HepG2 (cell line): ENCODE results near the gene HNRNPF. TPM values are rescaled to one million over a fixed set of nuclear protein-coding genes. Genes with fewer than 3 reads are reported as not detected.

Experiments
- KAT2B ChIP-seq: fragments of 150-350 bp; IDR thresholded peaks from 2 replicates; pipeline ENCODE4 v1.6.1; 2014; ENCODE audit warnings: low read depth, low read length, borderline replicate concordance
- KDM5B ChIP-seq: sonication (generic); formaldehyde crosslinking; IDR thresholded peaks from 2 replicates; pipeline ENCODE4 v1.4.0; 2020; ENCODE audit warnings: missing genetic modification reagents, mild to moderate bottlenecking, borderline replicate concordance
- MAZ ChIP-seq, 2 experiments: sonication (generic) in 1 of 2; formaldehyde crosslinking in 1 of 2; IDR thresholded peaks; 2 replicates each; pipeline versions ENCODE4 v1.5.0 to v1.6.1; 2012 to 2020; ENCODE audit warnings: low read depth in 2 of 2, mild to moderate bottlenecking in 2 of 2, borderline replicate concordance in 1 of 2, improper control_type of control experiment in 1 of 2, low read length in 1 of 2, missing genetic modification reagents in 1 of 2, moderate library complexity in 1 of 2
- TMF1 ChIP-seq: sonication (generic); formaldehyde crosslinking; IDR thresholded peaks from 2 replicates; pipeline ENCODE4 v1.8.1; 2022; ENCODE audit warnings: low read depth, missing genetic modification reagents
- ZBTB38 ChIP-seq: sonication (generic); formaldehyde crosslinking; IDR thresholded peaks from 2 replicates; pipeline ENCODE4 v1.5.1; 2020; ENCODE audit warnings: mild to moderate bottlenecking, missing genetic modification reagents
- ZBTB8A ChIP-seq: sonication (generic); formaldehyde crosslinking; IDR thresholded peaks from 2 replicates; pipeline ENCODE4 v1.4.0; 2020; ENCODE audit warnings: mild to moderate bottlenecking, low read depth, missing genetic modification reagents, borderline replicate concordance
- ZNF234 ChIP-seq: sonication (generic); formaldehyde crosslinking; conservative IDR thresholded peaks from 2 replicates; pipeline ENCODE4 v1.5.1; 2020; ENCODE audit warnings: mild to moderate bottlenecking, missing genetic modification reagents
- ZNF362 ChIP-seq: sonication (generic); formaldehyde crosslinking; IDR thresholded peaks from 2 replicates; pipeline ENCODE4 v1.4.0; 2020; ENCODE audit warnings: missing genetic modification reagents, mild to moderate bottlenecking, borderline replicate concordance
- ZNF605 ChIP-seq: sonication (generic); formaldehyde crosslinking; IDR thresholded peaks from 2 replicates; pipeline ENCODE4 v1.8.0; 2022; ENCODE audit warnings: mild to moderate bottlenecking, missing genetic modification reagents
- ZNF709 ChIP-seq: sonication (generic); formaldehyde crosslinking; IDR thresholded peaks from 2 replicates; pipeline ENCODE4 v1.5.0; 2020; ENCODE audit warnings: mild to moderate bottlenecking, missing genetic modification reagents
- ZNF737 ChIP-seq: sonication (generic); formaldehyde crosslinking; IDR thresholded peaks from 2 replicates; pipeline ENCODE4 v1.5.0; 2020; ENCODE audit warnings: missing genetic modification reagents, mild to moderate bottlenecking, borderline replicate concordance
- ZXDC ChIP-seq: sonication (generic); formaldehyde crosslinking; IDR thresholded peaks from 2 replicates; pipeline ENCODE4 v1.5.0; 2020; ENCODE audit warnings: mild to moderate bottlenecking, missing genetic modification reagents
- polyA plus RNA-seq, 8 experiments: library from polyadenylated mRNA; depleted of rRNA in 3 of 8; stranded (reverse) in 7 of 8; unstranded in 1 of 8; fragments of >200 nt; fragmentation: Illumina TruSeq in 4 of 8; extraction: Trizol in 4 of 8; gene quantifications; 2 replicates each; pipeline versions ENCODE4 v1.2.1 to v1.2.3, GENCODE V29; 2011 to 2016; ENCODE audit warnings: low read depth in 4 of 8, missing spikeins in 1 of 8, mixed read lengths in 1 of 8; ENCODE audit not compliant: insufficient read depth in 1 of 8
- total RNA-seq, 5 experiments: library from RNA; depleted of rRNA; stranded (reverse); fragments of >200 nt; fragmentation: Illumina TruSeq; extraction: Trizol; gene quantifications; 2 replicates each; pipeline ENCODE4 v1.2.3, GENCODE V29; 2016; ENCODE audit warnings: low read depth in 1 of 5
- TF ChIP-seq, protein P1 (sequence below): sonication (generic); formaldehyde crosslinking; IDR thresholded peaks from 2 replicates; pipeline ENCODE4 v1.5.0; 2020; ENCODE audit warnings: mild to moderate bottlenecking, missing genetic modification reagents
- TF ChIP-seq, protein P2 (sequence below), 2 experiments: sonication (generic) in 1 of 2; formaldehyde crosslinking in 1 of 2; IDR thresholded peaks; 2 replicates each; pipeline versions ENCODE4 v1.6.1 to v1.9.0; 2014 to 2022; ENCODE audit warnings: antibody characterized with exemption in 1 of 2, borderline replicate concordance in 1 of 2, inconsistent platforms in 1 of 2, low read depth in 1 of 2, missing genetic modification reagents in 1 of 2

Gene HNRNPF
- total and polyA plus RNA-seq, 2 of the 13 experiments (the other 11 are each of a cell fraction or from before 2014, with no cell fraction given), result 166 to 308 TPM

GRCh38 chr10:43409385-43410109 lies 561 bp upstream of the HNRNPF start (continued):
- no peak for TF ChIP-seq ZNF737 (CRISPR knock-in tag)
- TF ChIP-seq, protein P1, sequence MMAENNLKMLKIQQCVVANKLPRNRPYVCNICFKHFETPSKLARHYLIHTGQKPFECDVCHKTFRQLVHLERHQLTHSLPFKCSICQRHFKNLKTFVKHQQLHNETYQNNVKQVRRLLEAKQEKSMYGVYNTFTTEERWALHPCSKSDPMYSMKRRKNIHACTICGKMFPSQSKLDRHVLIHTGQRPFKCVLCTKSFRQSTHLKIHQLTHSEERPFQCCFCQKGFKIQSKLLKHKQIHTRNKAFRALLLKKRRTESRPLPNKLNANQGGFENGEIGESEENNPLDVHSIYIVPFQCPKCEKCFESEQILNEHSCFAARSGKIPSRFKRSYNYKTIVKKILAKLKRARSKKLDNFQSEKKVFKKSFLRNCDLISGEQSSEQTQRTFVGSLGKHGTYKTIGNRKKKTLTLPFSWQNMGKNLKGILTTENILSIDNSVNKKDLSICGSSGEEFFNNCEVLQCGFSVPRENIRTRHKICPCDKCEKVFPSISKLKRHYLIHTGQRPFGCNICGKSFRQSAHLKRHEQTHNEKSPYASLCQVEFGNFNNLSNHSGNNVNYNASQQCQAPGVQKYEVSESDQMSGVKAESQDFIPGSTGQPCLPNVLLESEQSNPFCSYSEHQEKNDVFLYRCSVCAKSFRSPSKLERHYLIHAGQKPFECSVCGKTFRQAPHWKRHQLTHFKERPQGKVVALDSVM (CRISPR knock-in tag), result peak; percentile 71; the same call in 1 of the 2 replicates
- TF ChIP-seq ZBTB38, result peak; percentile 6; the same call in 1 of the 2 replicates
- peak; percentile 43; the same call in 1 of the 2 replicates for TF ChIP-seq ZNF362 (CRISPR knock-in tag)
- TF ChIP-seq KAT2B, result no peak
- TF ChIP-seq, protein P2, sequence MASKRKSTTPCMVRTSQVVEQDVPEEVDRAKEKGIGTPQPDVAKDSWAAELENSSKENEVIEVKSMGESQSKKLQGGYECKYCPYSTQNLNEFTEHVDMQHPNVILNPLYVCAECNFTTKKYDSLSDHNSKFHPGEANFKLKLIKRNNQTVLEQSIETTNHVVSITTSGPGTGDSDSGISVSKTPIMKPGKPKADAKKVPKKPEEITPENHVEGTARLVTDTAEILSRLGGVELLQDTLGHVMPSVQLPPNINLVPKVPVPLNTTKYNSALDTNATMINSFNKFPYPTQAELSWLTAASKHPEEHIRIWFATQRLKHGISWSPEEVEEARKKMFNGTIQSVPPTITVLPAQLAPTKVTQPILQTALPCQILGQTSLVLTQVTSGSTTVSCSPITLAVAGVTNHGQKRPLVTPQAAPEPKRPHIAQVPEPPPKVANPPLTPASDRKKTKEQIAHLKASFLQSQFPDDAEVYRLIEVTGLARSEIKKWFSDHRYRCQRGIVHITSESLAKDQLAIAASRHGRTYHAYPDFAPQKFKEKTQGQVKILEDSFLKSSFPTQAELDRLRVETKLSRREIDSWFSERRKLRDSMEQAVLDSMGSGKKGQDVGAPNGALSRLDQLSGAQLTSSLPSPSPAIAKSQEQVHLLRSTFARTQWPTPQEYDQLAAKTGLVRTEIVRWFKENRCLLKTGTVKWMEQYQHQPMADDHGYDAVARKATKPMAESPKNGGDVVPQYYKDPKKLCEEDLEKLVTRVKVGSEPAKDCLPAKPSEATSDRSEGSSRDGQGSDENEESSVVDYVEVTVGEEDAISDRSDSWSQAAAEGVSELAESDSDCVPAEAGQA (IDR thresholded peaks at IDR 0.05; ENCODE audit: low read depth), result no peak
- TF ChIP-seq, protein P2 (CRISPR knock-in tag; IDR thresholded peaks at IDR 0.05; ENCODE audit: borderline replicate concordance), result no peak
- TF ChIP-seq KDM5B (CRISPR knock-in tag), result 0 out of 2 replicates have a peak, but pooled peaks have one; percentile 22
- peak; percentile 65; the same call in 1 of the 2 replicates for TF ChIP-seq ZXDC (CRISPR knock-in tag)
- 0 out of 2 replicates have a peak, but pooled peaks have one; percentile 8 for TF ChIP-seq ZNF709 (CRISPR knock-in tag)
- TF ChIP-seq TMF1 (CRISPR knock-in tag), result peak; percentile 4; the same call in 1 of the 2 replicates
- TF ChIP-seq ZBTB8A (CRISPR knock-in tag), result no peak
- peak; percentile 73; the same call in 1 of the 2 replicates for TF ChIP-seq MAZ (IDR thresholded peaks at IDR 0.05; ENCODE audit: borderline replicate concordance, low read depth, low read length)
- no peak for TF ChIP-seq MAZ (CRISPR knock-in tag; IDR thresholded peaks at IDR 0.05; ENCODE audit: low read depth)
- 0 out of 2 replicates have a peak, but pooled peaks have one; percentile 20 for TF ChIP-seq ZNF234 (CRISPR knock-in tag)
- TF ChIP-seq ZNF605 (CRISPR knock-in tag), result no peak
